PC-9 (cell line): ENCODE data around the gene NID1. TPM values are rescaled to one million over a fixed set of nuclear protein-coding genes. Genes with fewer than 3 reads are reported as not detected.
A peak's percentile ranks its signal among the peaks of the same experiment; 100 is the strongest.

ENCODE experiments used
- BruUV-seq: library from RNA; stranded (reverse); fragments of 400-500 nt; replicated peaks from 2 replicates; lab custom pipeline; 2021; lab: Mats Ljungman, UMichigan
- CTCF ChIA-PET: fragments of 300-600 bp; sonication (Branson Sonifier 250); formaldehyde crosslinking; loops from one replicate; lab custom pipeline; 2022; ENCODE audit warnings: antibody characterized with exemption; lab: Charles Lee
- POLR2A ChIA-PET: fragments of 300-600 bp; sonication (Branson Sonifier 250); formaldehyde crosslinking; loops from one replicate; lab custom pipeline; 2022; ENCODE audit warnings: antibody characterized with exemption; ENCODE audit not compliant: unreplicated experiment; lab: Charles Lee
- DNase-seq, 2 experiments: peaks; one replicate each; pipeline versions ENCODE4 v3.0.0 to v3.0.0-alpha.2; 2015 to 2022; ENCODE audit warnings: mixed read lengths in 1 of 2
- H2AFZ ChIP-seq: fragments of 200-600 bp; sonication (generic); 2 replicates; pipeline ENCODE4 v1.8.1; 2017; ENCODE audit warnings: antibody characterized with exemption
- H3F3A ChIP-seq: fragments of 200-600 bp; sonication (generic); 2 replicates; pipeline ENCODE4 v1.8.1; 2017; ENCODE audit warnings: antibody characterized with exemption, mild to moderate bottlenecking, low read depth; ENCODE audit not compliant: insufficient read depth
- H3K27ac ChIP-seq: fragments of 200-600 bp; sonication (generic); 2 replicates; pipeline ENCODE4 v1.6.1; 2016; ENCODE audit warnings: mixed run types
- H3K27me3 ChIP-seq: fragments of 200-600 bp; sonication (generic); 2 replicates; pipeline ENCODE4 v1.6.1; 2016; ENCODE audit warnings: low read depth, mixed run types; ENCODE audit not compliant: insufficient read depth
- H3K36me3 ChIP-seq: fragments of 200-600 bp; sonication (generic); 2 replicates; pipeline ENCODE4 v1.6.1; 2016; ENCODE audit warnings: low read depth, mixed run types
- H3K4me1 ChIP-seq: fragments of 200-600 bp; sonication (generic); replicated peaks from 2 replicates; pipeline ENCODE4 v1.6.1; 2016; ENCODE audit warnings: mixed run types; ENCODE audit not compliant: insufficient read depth
- H3K4me2 ChIP-seq: fragments of 200-600 bp; sonication (generic); 2 replicates; pipeline ENCODE4 v1.6.1; 2017; ENCODE audit warnings: mixed run types
- H3K4me3 ChIP-seq: fragments of 200-600 bp; sonication (generic); 2 replicates; pipeline ENCODE4 v1.6.1; 2016; ENCODE audit warnings: mixed run types
- H3K79me2 ChIP-seq: fragments of 200-600 bp; sonication (generic); 2 replicates; pipeline ENCODE4 v1.6.1; 2017; ENCODE audit warnings: low read depth, mixed run types
- H3K9me2 ChIP-seq: fragments of 200-600 bp; sonication (generic); 2 replicates; pipeline ENCODE4 v1.8.1; 2017; ENCODE audit warnings: mild to moderate bottlenecking; ENCODE audit not compliant: insufficient read depth
- H3K9me3 ChIP-seq: fragments of 200-600 bp; sonication (generic); 2 replicates; pipeline ENCODE4 v1.8.1; 2016; ENCODE audit warnings: low read depth; ENCODE audit not compliant: insufficient read depth
- H4K20me1 ChIP-seq: fragments of 200-600 bp; sonication (generic); 2 replicates; pipeline ENCODE4 v1.8.1; 2017; ENCODE audit not compliant: insufficient read depth
- EZH2 ChIP-seq: fragments of 200-600 bp; sonication (generic); IDR thresholded peaks from 2 replicates; pipeline ENCODE4 v1.8.0; 2017; ENCODE audit warnings: antibody characterized with exemption, low read depth
- intact Hi-C: fragments of 100-400 bp; cut with micrococcal nuclease; formaldehyde crosslinking; loops from one replicate; pipeline ENCODE4 v1.10.0; 2022; ENCODE audit not compliant: unreplicated experiment
- total RNA-seq: library from RNA; stranded (reverse); gene quantifications from 2 replicates; pipeline ENCODE4 v1.2.3, GENCODE V29; 2021
- TF ChIP-seq, protein P1 (sequence below): fragments of 200-600 bp; sonication (generic); conservative IDR thresholded peaks from 2 replicates; pipeline ENCODE4 v1.6.1; 2017; ENCODE audit warnings: mixed run types, antibody characterized with exemption, mild to moderate bottlenecking, moderate library complexity

NID1 gene
- total RNA-seq, 1 experiment from 2014 or later, result not detected

GRCh38 chr1:235999259-235999925 is 65.5 kb downstream of the NID1 start:
- no peaks in the 10 kb centered on the region for H3K36me3 ChIP-seq
- H3K4me3 ChIP-seq, result no peak overlapping the region
- TF ChIP-seq, protein P1, sequence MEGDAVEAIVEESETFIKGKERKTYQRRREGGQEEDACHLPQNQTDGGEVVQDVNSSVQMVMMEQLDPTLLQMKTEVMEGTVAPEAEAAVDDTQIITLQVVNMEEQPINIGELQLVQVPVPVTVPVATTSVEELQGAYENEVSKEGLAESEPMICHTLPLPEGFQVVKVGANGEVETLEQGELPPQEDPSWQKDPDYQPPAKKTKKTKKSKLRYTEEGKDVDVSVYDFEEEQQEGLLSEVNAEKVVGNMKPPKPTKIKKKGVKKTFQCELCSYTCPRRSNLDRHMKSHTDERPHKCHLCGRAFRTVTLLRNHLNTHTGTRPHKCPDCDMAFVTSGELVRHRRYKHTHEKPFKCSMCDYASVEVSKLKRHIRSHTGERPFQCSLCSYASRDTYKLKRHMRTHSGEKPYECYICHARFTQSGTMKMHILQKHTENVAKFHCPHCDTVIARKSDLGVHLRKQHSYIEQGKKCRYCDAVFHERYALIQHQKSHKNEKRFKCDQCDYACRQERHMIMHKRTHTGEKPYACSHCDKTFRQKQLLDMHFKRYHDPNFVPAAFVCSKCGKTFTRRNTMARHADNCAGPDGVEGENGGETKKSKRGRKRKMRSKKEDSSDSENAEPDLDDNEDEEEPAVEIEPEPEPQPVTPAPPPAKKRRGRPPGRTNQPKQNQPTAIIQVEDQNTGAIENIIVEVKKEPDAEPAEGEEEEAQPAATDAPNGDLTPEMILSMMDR, result no peak
- TF ChIP-seq EZH2, result no peak
- no peaks in the 10 kb centered on the region for H3K27me3 ChIP-seq
- no peaks in the 10 kb centered on the region for H3K79me2 ChIP-seq
- H3K9me2 ChIP-seq, result no peaks in the 10 kb centered on the region
- CTCF ChIA-PET, result interaction anchor here (1.5 kb wide), 1 partner anchor 27 kb away, joined by 10 read pairs; no protein-coding TSS in a partner anchor
- peaks cover 13% of the 10 kb centered on the region; the same call in 1 of the 2 replicates for H3F3A ChIP-seq
- intact Hi-C loops, result no loop called here
- BruUV-seq, result no TSS peak
- no peaks in the 10 kb centered on the region for H3K9me3 ChIP-seq
- no peak overlapping the region; the same call in 1 of the 2 replicates for H2AFZ ChIP-seq
- peak overlapping the region; percentile 85 for H3K27ac ChIP-seq
- no peaks in the 10 kb centered on the region for H4K20me1 ChIP-seq
- DNase-seq, result peak; percentile 55 to 83
- peaks cover 27% of the 10 kb centered on the region for H3K4me1 ChIP-seq
- POLR2A ChIA-PET, result no interaction called here
- peak overlapping the region; percentile 46 for H3K4me2 ChIP-seq

GRCh38 chr1:235998812-235999211 is 66.1 kb downstream of the NID1 start:
- H3K36me3 ChIP-seq, result no peaks in the 10 kb centered on the region
- H3K79me2 ChIP-seq, result no peaks in the 10 kb centered on the region
- TSS peak; percentile 87 for BruUV-seq
- intact Hi-C loops, result no loop called here
- H3K9me2 ChIP-seq, result no peaks in the 10 kb centered on the region
- POLR2A ChIA-PET, result no interaction called here
- no peaks in the 10 kb centered on the region for H3K9me3 ChIP-seq
- H3K4me1 ChIP-seq, result peaks cover 27% of the 10 kb centered on the region
- H3K4me3 ChIP-seq, result no peak overlapping the region
- no peaks in the 10 kb centered on the region for H3K27me3 ChIP-seq
- H3K4me2 ChIP-seq, result peak overlapping the region; percentile 46; the same call in 1 of the 2 replicates
- TF ChIP-seq, protein P1, result no peak
- no peak for TF ChIP-seq EZH2
- H3F3A ChIP-seq, result peaks cover 13% of the 10 kb centered on the region; the same call in 1 of the 2 replicates
- H4K20me1 ChIP-seq, result no peaks in the 10 kb centered on the region
- CTCF ChIA-PET, result interaction anchor here (1.5 kb wide), 1 partner anchor 27 kb away, joined by 10 read pairs; no protein-coding TSS in a partner anchor
- DNase-seq, result peak in 1 of 2 experiments; percentile 15
- H3K27ac ChIP-seq, result peak overlapping the region; percentile 85
- no peak overlapping the region for H2AFZ ChIP-seq

- Histone ChIP-seq H3K79me2 (no peaks in the 10 kb centered on the region), H4K20me1 (no peaks in the 10 kb centered on the region), H3K27me3 (no peaks in the 10 kb centered on the region), H3K4me2 (no peak overlapping the region), H3K9me3 (no peaks in the 10 kb centered on the region), H3K36me3 (no peaks in the 10 kb centered on the region), H3K27ac (no peak overlapping the region), H3F3A (peaks cover 13% of the 10 kb centered on the region; the same call in 1 of the 2 replicates), H2AFZ (no peak overlapping the region), H3K9me2 (no peaks in the 10 kb centered on the region), H3K4me1 (peaks cover 27% of the 10 kb centered on the region), H3K4me3 (no peak overlapping the region)
- no peak for TF ChIP-seq EZH2
- TF ChIP-seq, protein P1, result no peak
- POLR2A ChIA-PET, result no interaction called here
- DNase-seq, result no peak
- BruUV-seq, result no TSS peak
- intact Hi-C loops, result no loop called here
- CTCF ChIA-PET, result no interaction called here
Observed at GRCh38 chr1:235997931-235998330, 67.0 kb downstream of the NID1 start.
